Ectodermal cell (in vitro differentiated cells): ENCODE results near the gene POLR3H. TPM values are rescaled to one million over a fixed set of nuclear protein-coding genes. Genes with fewer than 3 reads are reported as not detected.
"Not testable (repeated sequence)": the region's sequence is repeated elsewhere in the genome, so short reads cannot be mapped to it uniquely, and the experiment has no call there.

Experiments used
- H3K27ac ChIP-seq: 2 replicates; pipeline ENCODE4 v1.7.0; 2013; ENCODE audit warnings: mild to moderate bottlenecking, low read depth, low read length; ENCODE audit not compliant: insufficient read depth, poor library complexity, severe bottlenecking
- H3K27me3 ChIP-seq: 2 replicates; pipeline ENCODE4 v1.7.0; 2013; ENCODE audit warnings: mild to moderate bottlenecking, low read length; ENCODE audit not compliant: insufficient read depth, control insufficient read depth, poor library complexity, severe bottlenecking
- H3K36me3 ChIP-seq: one replicate; pipeline ENCODE4 v1.7.0; 2013; ENCODE audit warnings: low read length; ENCODE audit not compliant: control insufficient read depth, insufficient read depth
- H3K4me1 ChIP-seq: one replicate; pipeline ENCODE4 v1.7.0; 2013; ENCODE audit warnings: low read length; ENCODE audit not compliant: control insufficient read depth, insufficient read depth
- H3K4me3 ChIP-seq: 2 replicates; pipeline ENCODE4 v1.7.0; 2013; ENCODE audit warnings: low read depth, low read length, control low read depth; ENCODE audit not compliant: insufficient read depth
- H3K9me3 ChIP-seq: 2 replicates; pipeline ENCODE4 v1.7.0; 2013; ENCODE audit warnings: mild to moderate bottlenecking, low read length, moderate library complexity; ENCODE audit not compliant: control insufficient read depth
- WGBS, 2 experiments: methylation state at CpG; one replicate each; pipeline ENCODE4 v1.1.7; 2013; ENCODE audit warnings: missing lambda C conversion rate in 2 of 2; 5-methylcytosine and 5-hydroxymethylcytosine counted together
- polyA plus RNA-seq, 4 experiments: library from polyadenylated mRNA; stranded (reverse); fragments of 50-300 nt; gene quantifications; one replicate each; pipeline ENCODE4 v1.2.3, GENCODE V29; 2013

Gene POLR3H, protein sequence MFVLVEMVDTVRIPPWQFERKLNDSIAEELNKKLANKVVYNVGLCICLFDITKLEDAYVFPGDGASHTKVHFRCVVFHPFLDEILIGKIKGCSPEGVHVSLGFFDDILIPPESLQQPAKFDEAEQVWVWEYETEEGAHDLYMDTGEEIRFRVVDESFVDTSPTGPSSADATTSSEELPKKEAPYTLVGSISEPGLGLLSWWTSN
- 36.1 TPM for polyA plus RNA-seq (2013, experiment 1 of 4)
- 46.9 TPM for polyA plus RNA-seq (2013, experiment 2 of 4)
- 21.8 TPM for polyA plus RNA-seq (2013, experiment 3 of 4)
- polyA plus RNA-seq (2013, experiment 4 of 4) = 24.0 TPM

DNA sequence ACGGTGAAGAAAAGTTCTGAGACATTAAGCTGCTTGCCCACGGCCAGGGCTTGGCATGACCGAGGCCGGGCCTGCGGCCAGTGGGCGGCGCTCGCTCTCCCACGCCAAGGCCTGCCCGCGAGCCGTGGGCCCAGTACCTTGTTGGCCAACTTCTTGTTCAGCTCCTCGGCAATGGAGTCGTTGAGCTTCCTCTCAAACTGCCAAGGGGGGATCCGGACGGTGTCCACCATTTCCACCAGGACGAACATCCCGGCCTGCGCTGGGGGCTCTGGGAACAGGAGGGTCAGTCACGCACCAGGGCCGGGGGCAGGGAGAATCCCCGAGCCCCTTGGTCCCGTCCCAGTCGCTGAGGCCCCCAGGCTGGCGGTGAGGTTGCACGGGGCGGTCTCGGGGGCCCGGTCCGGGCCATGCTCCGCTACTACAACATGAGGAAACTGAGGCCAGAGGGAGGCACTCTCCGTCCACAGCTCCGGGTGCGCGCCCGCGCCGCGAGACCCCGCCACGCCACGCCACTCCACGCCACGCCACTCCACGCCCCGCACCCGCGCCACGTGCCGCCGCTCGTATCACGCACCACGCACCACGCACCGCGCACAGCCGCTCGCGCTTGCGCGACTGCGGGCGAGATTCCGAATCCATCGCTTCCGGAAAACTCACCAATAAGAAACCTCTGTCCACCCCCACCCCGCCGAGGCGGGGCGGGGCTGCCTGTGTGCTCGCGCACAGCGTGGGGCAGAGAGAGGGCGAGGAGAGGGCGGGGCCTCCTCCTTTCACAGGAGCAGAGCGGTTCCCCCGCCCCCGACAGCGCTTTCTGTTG is at the start of gene POLR3H:
POLR3H (minus strand) TSS at position 617 of the 817 bp plus-strand sequence; CDS start at position 248, 369 bp downstream.
- H3K27me3 ChIP-seq = no peaks in the 10 kb centered on the region
- 0 to 1% methylated on average over 80 of the region's 80 CpGs for WGBS, 2 experiments
- peak within 1 kb of the TSS; percentile 80 for H3K4me3 ChIP-seq
- peak within 1 kb of the TSS; percentile 56 for H3K27ac ChIP-seq
- H3K4me1 ChIP-seq = peaks cover 9% of the 10 kb centered on the region
- no peaks in the 10 kb centered on the region for H3K36me3 ChIP-seq
- H3K9me3 ChIP-seq = no peaks in the 10 kb centered on the region

DNA sequence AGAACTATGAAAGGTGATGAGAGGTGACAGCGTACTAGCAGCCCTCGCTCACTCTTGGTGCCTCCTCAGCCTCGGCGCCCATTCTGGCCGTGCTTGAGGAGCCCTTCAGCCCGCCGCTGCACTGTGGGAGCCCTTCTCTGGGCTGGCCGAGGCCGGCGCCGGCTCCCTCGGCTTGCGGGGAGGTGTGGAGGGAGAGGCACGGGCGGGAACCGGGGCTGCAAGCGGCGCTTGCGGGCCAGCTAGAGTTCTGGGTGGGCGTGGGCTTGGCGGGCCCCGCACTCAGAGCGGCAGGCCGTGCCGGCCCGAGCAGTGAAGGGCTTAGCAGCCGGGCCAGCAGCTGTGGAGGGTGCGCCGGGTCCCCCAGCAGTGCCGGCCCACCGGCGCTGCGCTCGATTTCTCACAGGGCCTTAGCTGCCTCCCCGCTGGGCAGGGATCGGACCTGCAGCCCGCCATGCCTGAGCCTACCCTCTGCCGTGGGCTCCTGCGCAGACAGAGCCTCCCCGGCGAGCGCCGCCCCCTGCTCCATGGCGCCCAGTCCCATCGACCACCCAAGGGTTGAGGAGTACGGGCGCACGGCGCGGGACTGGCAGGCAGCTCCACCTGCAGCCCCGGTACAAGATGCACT is 49.2 kb upstream of the POLR3H start:
- not testable (repeated sequence) for H3K27me3 ChIP-seq, H3K9me3 ChIP-seq, H3K36me3 ChIP-seq, H3K4me3 ChIP-seq, H3K27ac ChIP-seq, H3K4me1 ChIP-seq
- 95 to 96% methylated on average over 51 of the region's 51 CpGs for WGBS, 2 experiments

DNA sequence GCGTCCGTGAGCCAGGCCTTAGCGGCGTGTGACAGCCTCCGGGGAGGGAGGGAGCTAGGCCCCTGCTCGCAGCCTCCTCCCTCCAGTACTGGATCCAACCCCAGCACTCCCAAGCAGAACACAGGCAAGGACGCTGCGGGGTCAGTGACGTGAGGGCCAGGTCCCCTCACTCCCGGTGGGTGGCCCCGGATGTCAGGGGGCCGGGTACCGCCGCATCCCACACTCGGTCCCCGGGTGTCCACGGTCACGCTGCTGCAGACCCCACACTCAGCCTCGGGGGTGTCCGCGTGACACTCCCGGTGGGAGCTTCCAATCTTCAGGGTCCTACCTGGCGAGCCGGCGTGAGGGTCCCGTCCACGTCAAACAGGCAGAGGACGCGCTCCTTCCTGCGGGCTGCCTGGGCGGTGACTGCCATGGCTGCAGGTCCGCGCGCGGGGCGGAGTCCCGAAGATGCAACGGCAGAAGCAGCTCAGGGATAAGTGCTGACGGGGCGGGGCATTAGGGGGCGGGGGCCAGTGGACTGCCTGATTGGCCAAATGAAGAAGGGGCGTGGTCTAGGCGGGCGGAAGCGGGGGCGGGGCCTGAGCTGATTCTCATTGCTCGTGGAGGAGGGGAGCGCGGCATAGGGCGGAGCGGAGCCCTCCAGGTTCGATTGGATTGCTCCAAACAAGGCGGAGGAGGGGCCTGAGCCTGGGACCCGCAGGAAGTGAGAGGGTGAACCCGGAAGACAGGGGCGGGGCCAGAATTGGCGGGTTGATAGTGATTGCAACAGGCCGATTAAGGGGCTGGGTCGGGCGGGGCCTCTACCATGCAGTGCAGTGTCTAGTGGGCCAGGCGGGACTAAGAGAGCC is 45.3 kb upstream of the POLR3H start, which contains the start of gene PMM1:
PMM1 (minus strand) TSS at position 450 of the 851 bp plus-strand sequence; CDS start at position 415, 35 bp downstream.
- Histone ChIP-seq H3K4me1 (peaks cover 4% of the 10 kb centered on the region), H3K9me3 (no peaks in the 10 kb centered on the region), H3K4me3 (peak within 1 kb of the TSS; percentile 80), H3K27ac (no peak within 1 kb of the TSS), H3K36me3 (no peaks in the 10 kb centered on the region), H3K27me3 (no peaks in the 10 kb centered on the region)
- 1% methylated on average over 61 of the region's 61 CpGs for WGBS, 2 experiments

DNA sequence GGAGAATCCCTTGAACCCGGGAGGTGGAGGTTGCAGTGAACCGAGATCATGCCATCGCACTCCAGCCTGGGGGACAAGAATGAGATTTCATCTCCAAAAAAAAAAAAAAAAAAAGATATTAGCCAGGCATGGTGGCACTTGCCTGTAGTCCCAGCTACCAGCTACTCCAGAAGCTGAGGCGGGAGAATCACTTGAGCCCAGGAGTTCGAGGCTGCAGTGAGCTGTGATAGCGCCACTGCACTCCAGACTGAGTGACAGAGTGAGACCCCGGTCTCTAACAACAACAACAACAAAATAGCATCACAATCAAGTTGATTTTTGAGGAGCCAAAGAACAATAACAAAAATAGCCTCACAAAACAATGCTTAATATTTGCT is 43.1 kb upstream of the POLR3H start:
- Histone ChIP-seq H3K4me1 (peaks cover 4% of the 10 kb centered on the region), H3K4me3 (no peak overlapping the region), H3K27me3 (no peaks in the 10 kb centered on the region), H3K36me3 (no peaks in the 10 kb centered on the region), H3K9me3 (no peaks in the 10 kb centered on the region), H3K27ac (no peak overlapping the region)
- 88 to 95% methylated on average over 7 of the region's 7 CpGs for WGBS, 2 experiments

DNA sequence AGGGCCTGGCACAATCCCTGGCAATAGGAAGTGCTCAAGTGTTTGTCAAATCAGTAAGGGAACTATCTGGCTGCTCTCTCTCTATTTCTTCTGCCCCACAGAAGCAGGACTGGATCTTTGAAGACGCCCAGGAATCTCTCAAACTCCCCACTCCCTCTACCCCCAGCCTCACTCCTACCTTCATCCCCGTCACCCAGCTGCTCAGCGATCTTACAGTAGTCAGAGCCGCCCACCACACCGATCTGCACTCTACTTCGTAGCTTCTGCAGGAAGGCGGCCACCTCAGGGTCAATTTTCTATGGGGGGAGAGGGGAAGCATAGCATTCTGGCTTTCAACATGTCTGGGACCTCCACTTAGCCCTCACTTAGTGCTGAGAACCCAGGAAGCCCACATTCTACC is 41.6 kb upstream of the POLR3H start:
- 94 to 97% methylated on average over 7 of the region's 7 CpGs for WGBS, 2 experiments
- Histone ChIP-seq H3K27ac (no peak overlapping the region), H3K27me3 (no peaks in the 10 kb centered on the region), H3K4me3 (no peak overlapping the region), H3K9me3 (no peaks in the 10 kb centered on the region), H3K36me3 (no peaks in the 10 kb centered on the region), H3K4me1 (peaks cover 4% of the 10 kb centered on the region)

DNA sequence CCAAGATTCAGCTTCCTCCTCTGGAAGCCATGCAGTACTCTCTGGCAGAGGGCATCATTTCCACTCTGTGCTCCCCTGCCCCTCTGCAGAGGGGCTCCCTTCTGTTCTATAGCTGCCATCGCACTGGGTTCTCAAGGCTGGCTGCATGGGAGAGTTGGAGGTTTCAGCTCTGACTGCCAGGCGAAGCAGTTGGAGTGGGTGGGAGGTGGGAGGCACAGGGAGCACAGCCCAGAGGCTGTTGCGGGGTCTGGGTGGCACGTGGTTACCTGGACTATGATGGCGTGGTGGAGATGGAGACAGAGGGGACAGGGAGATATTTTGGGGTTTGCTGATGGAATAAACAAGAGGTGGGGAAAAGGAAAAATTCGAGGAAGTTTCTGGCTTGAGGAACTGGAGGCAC is 40.6 kb upstream of the POLR3H start:
- H3K27me3 ChIP-seq = no peaks in the 10 kb centered on the region
- WGBS, 2 experiments = 90 to 95% methylated on average over 6 of the region's 6 CpGs
- H3K36me3 ChIP-seq = no peaks in the 10 kb centered on the region
- H3K27ac ChIP-seq = no peak overlapping the region
- H3K4me3 ChIP-seq = no peak overlapping the region
- peaks cover 4% of the 10 kb centered on the region for H3K4me1 ChIP-seq
- H3K9me3 ChIP-seq = no peaks in the 10 kb centered on the region

DNA sequence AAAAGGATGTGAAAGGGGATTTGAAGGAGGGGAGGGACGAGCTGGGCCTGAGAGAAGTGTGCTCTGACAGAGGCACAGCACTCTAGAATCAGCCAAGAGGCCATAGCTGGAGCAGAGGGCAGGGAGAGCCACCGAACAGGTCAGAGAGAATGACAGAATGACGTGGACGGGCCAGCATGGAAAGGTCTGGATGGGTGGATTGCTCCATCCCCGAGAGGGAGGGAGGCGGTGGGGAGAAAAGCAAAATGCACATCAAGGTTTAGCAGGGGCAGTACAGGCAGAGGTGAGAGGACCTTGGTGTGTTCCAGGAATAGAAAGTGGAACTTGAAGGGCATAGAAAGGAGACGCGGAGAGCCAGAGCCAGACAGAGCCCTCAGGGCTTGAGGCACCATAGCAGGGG is 38.4 kb upstream of the POLR3H start:
- H3K27ac ChIP-seq = no peak overlapping the region
- no peaks in the 10 kb centered on the region for H3K4me1 ChIP-seq
- WGBS, 2 experiments = 91 to 92% methylated on average over 8 of the region's 8 CpGs
- H3K36me3 ChIP-seq = no peaks in the 10 kb centered on the region
- no peak overlapping the region for H3K4me3 ChIP-seq
- H3K9me3 ChIP-seq = no peaks in the 10 kb centered on the region
- no peaks in the 10 kb centered on the region for H3K27me3 ChIP-seq

DNA sequence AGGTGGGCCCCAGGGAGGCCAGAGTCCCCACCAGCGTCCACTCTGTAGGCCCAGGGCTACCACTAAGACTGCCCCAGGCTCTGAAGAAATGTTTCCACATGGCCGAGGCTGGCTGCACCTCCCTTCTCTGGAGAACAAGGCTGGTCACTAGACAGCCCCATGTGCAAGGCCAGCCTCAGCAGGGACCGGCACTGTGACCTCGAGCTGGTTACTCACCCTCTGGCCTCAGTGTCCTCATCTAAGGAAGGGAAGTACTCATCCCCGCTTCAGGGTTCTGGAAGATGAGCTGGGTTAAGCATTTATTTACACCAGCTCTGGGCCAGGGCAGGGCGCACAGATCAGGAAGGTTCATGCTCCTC is 35.7 kb upstream of the POLR3H start:
- no peaks in the 10 kb centered on the region for H3K27me3 ChIP-seq
- H3K27ac ChIP-seq = no peak overlapping the region
- no peaks in the 10 kb centered on the region for H3K4me1 ChIP-seq
- H3K4me3 ChIP-seq = no peak overlapping the region
- WGBS, 2 experiments = 92 to 93% methylated on average over 6 of the region's 6 CpGs
- no peaks in the 10 kb centered on the region for H3K36me3 ChIP-seq
- no peaks in the 10 kb centered on the region for H3K9me3 ChIP-seq

DNA sequence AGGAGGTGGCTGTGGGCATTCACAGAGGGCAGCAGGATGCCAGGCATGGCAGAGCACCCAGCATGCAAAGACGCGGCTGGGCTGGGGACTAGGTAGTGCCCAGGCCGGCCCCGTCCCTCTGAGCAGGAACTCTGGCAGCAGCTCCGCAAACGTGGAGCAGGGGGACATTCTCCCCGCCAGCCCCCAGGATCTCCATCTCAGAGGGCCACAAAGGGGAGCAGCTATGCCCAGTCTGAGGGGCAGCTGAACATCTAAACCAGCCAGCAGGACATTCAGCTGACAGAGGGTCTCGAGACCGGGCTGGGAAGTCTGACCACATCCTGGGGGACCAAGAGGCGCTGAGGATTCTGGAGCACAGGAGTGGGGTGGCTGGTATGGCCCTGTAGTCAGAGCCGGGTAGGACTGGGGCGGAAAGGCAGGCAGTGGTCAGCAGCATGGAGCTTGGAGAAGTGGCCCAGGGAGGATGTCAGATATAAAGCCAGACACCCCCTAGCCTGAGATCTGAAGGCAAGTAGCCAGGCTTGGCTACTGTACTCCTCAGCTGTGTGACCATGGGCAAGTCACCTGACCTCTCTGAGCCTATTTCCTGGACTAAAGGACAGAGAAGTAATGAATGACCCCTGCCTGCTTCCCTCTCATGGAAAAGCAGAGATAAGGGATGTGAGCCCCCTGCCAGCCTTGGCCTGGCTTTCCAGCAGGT is 35.2 kb upstream of the POLR3H start:
- Histone ChIP-seq H3K4me1 (no peaks in the 10 kb centered on the region), H3K9me3 (no peaks in the 10 kb centered on the region), H3K4me3 (no peak overlapping the region), H3K27me3 (no peaks in the 10 kb centered on the region), H3K36me3 (no peaks in the 10 kb centered on the region), H3K27ac (no peak overlapping the region)
- WGBS, 2 experiments = 90 to 91% methylated on average over 12 of the region's 12 CpGs
